PFSK-1 (cell line): ENCODE measurements around the gene FUT7.

Source experiments
- FOXP2 ChIP-seq: optimal IDR thresholded peaks from 2 replicates; pipeline ENCODE3; 2011; ENCODE audit warnings: borderline replicate concordance, control low read depth, inconsistent platforms; ENCODE audit not compliant: insufficient read depth; ENCODE audit errors: extremely low read length, extremely low read depth
- POLR2AphosphoS5 ChIP-seq: IDR thresholded peaks from 2 replicates; pipeline ENCODE4 v1.6.1; 2012; ENCODE audit warnings: low read depth, mild to moderate bottlenecking, control low read depth, low read length, moderate library complexity
- SIN3A ChIP-seq: IDR thresholded peaks from 2 replicates; pipeline ENCODE4 v1.6.1; 2012; ENCODE audit warnings: mild to moderate bottlenecking, low read length, moderate library complexity, borderline replicate concordance; ENCODE audit not compliant: insufficient read depth
- TAF1 ChIP-seq: IDR thresholded peaks from 2 replicates; pipeline ENCODE4 v1.6.1; 2012; ENCODE audit warnings: low read length, control low read depth, borderline replicate concordance; ENCODE audit not compliant: insufficient read depth
- TF ChIP-seq, protein P1 (sequence below), 2 experiments: IDR thresholded peaks; 2 replicates each; pipeline versions ENCODE4 v1.6.1 to v1.8.0; 2011 to 2012; ENCODE audit warnings: low read depth in 2 of 2, low read length in 2 of 2, control low read depth in 1 of 2, inconsistent platforms in 1 of 2, mild to moderate bottlenecking in 1 of 2, moderate library complexity in 1 of 2; ENCODE audit not compliant: insufficient read depth in 1 of 2

Gene FUT7

GRCh38 chr9:137041124-137041523, 9.2 kb upstream of the FUT7 start:
- peak; percentile 37; the same call in 1 of the 2 replicates for TF ChIP-seq POLR2AphosphoS5
- TF ChIP-seq TAF1: peak; percentile 28; the same call in 1 of the 2 replicates
- TF ChIP-seq SIN3A: no peak

DNA sequence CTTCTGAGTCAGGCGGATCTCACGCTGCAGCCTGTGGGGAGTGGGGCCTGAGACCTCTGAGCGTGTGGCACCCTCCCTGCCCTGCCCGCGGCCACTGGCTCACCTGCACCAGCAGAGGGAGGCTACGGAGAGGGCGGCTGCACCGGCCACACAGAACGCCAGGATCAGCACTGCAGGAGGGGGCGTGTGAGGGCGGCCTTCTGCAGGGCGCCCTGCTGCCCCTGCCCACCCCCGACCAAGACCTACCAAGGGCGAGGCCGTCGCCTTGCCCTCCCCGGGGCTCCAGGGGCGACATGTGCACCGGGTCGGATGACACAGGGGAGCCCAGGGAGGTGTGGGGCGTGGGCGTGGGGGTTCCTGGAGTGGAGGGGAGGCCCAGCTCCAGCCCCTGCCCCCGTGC, 8.7 kb upstream of the FUT7 start:
- no peak for TF ChIP-seq FOXP2

DNA sequence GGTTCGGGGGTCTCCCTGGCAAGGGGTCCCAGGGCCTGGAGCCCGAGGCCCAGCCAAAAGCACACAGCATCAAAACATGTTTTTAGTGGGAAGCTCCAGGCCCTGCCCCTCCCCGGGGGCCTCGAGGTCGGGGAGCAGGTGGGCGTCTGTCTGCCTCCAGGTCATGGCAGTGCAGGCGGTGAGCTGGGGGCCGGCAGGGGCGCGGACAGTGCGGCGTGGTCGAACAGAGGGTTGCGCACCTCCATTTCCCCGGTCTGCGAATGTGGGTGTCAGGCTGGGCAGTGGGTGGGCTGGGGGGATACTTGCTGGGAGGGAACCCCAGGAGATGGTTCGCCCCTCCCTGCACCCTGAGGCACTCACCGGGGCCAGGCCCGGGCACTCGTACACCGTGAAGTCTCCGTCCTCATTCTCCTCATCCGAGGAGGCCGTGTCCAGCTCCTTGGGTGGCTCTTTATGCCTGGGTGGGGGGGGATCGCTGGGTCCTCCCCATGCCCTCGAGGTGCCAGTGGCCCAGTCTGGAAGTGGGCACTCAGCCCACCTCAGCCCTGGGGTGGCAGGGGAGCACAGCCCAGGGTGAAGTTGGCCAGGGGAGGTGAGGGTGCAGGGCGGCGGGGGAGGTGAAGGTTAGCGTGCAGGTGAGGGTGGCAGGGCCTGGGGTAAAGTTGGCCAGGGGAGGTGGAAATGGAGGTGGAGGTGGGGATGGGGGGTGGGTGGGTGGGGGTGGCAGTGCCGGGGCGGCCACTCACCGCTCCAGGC, 7.9 kb upstream of the FUT7 start:
- TF ChIP-seq TAF1 (no peak), POLR2AphosphoS5 (no peak), FOXP2 (no peak), SIN3A (no peak)
- TF ChIP-seq, protein P1, sequence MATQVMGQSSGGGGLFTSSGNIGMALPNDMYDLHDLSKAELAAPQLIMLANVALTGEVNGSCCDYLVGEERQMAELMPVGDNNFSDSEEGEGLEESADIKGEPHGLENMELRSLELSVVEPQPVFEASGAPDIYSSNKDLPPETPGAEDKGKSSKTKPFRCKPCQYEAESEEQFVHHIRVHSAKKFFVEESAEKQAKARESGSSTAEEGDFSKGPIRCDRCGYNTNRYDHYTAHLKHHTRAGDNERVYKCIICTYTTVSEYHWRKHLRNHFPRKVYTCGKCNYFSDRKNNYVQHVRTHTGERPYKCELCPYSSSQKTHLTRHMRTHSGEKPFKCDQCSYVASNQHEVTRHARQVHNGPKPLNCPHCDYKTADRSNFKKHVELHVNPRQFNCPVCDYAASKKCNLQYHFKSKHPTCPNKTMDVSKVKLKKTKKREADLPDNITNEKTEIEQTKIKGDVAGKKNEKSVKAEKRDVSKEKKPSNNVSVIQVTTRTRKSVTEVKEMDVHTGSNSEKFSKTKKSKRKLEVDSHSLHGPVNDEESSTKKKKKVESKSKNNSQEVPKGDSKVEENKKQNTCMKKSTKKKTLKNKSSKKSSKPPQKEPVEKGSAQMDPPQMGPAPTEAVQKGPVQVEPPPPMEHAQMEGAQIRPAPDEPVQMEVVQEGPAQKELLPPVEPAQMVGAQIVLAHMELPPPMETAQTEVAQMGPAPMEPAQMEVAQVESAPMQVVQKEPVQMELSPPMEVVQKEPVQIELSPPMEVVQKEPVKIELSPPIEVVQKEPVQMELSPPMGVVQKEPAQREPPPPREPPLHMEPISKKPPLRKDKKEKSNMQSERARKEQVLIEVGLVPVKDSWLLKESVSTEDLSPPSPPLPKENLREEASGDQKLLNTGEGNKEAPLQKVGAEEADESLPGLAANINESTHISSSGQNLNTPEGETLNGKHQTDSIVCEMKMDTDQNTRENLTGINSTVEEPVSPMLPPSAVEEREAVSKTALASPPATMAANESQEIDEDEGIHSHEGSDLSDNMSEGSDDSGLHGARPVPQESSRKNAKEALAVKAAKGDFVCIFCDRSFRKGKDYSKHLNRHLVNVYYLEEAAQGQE (IDR thresholded peaks at IDR 0.05; ENCODE audit: insufficient read depth in 1 of 2, low read depth in 2 of 2, low read length in 2 of 2): no peak

DNA sequence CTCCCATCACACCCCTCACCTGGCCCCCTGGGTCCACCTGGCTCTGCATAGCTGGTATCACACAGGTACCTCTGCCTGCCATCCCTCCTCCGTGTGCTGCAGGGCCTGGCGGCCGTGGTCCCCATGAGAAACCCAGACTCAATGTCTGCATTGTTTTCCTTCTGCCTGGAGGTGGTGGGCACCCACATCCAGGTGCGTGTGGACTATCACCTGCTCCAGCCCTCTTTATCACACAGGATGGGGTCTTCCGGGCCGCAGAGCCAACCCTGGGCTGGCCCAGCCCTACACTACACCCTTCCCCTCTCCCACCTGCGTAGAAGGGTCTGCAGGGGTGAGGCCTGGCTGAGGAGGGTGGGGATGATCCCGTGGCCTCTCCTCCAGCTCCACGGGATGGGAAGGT, 7.0 kb upstream of the FUT7 start:
- TF ChIP-seq SIN3A (no peak), TAF1 (no peak), POLR2AphosphoS5 (no peak), FOXP2 (no peak)
- TF ChIP-seq, protein P1 (IDR thresholded peaks at IDR 0.05; ENCODE audit: insufficient read depth in 1 of 2, low read depth in 2 of 2, low read length in 2 of 2): no peak

GRCh38 chr9:137037483-137037882, 5.6 kb upstream of the FUT7 start:
- TF ChIP-seq TAF1 (no peak), SIN3A (no peak), POLR2AphosphoS5 (no peak), FOXP2 (no peak)
- TF ChIP-seq, protein P1 (IDR thresholded peaks at IDR 0.05; ENCODE audit: insufficient read depth in 1 of 2, low read depth in 2 of 2, low read length in 2 of 2): no peak

GRCh38 chr9:137037035-137037434, 5.1 kb upstream of the FUT7 start:
- TF ChIP-seq POLR2AphosphoS5 (no peak), FOXP2 (no peak), TAF1 (no peak)
- TF ChIP-seq, protein P1 (IDR thresholded peaks at IDR 0.05; ENCODE audit: insufficient read depth in 1 of 2, low read depth in 2 of 2, low read length in 2 of 2): no peak
